Erythroblast (primary cell): Measurements from ENCODE around the gene WSB2.

ENCODE experiments used
- GATA1 ChIP-seq: IDR thresholded peaks from 2 replicates; pipeline ENCODE4 v1.6.1; 2011; ENCODE audit warnings: low read depth, mild to moderate bottlenecking, control low read depth, low read length, moderate library complexity
- POLR2A ChIP-seq: IDR thresholded peaks from 2 replicates; pipeline ENCODE4 v1.6.1; 2011; ENCODE audit warnings: mild to moderate bottlenecking, low read length

DNA sequence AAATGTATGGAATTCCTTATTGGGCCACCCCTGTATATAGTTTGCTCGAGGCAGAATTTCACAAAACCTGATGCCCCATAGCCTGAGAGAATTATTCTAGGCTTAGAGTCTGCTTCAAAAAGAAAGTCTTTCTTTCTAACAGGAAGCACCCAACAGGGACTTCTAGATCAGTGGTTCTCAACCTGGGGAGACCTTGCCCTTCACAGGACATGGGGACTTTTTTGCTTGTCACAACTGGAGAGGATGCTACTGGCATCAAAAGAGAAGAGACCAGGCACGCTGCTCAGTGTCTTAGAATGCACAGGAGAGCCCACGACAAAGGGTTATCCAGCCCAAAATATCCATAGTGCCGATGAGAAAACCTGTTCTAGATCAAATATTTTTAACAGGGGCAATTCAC is 18.9 kb downstream of the WSB2 start:
- TF ChIP-seq POLR2A (no peak), GATA1 (no peak)
